CD1c-positive myeloid dendritic cell (primary cell): Measurements from ENCODE around the gene FAM13C.

Experiments used
- DNase-seq: peaks from one replicate; pipeline ENCODE4 v3.0.0-alpha.2; 2016; ENCODE audit errors: extremely low spot score

Gene FAM13C

GRCh38 chr10:59361663-59362143, 646 bp downstream of the FAM13C start:
- no peak for DNase-seq

- DNase-seq = no peak
Measured at GRCh38 chr10:59360605-59361405, 1.5 kb downstream of the FAM13C start.

- DNase-seq = no peak
Measured at GRCh38 chr10:59358576-59358975, 3.8 kb downstream of the FAM13C start.

GRCh38 chr10:59354434-59354833, 7.9 kb downstream of the FAM13C start:
- no peak for DNase-seq

GRCh38 chr10:59350558-59350957, 11.8 kb downstream of the FAM13C start:
- DNase-seq = no peak

- DNase-seq = no peak
Measured at GRCh38 chr10:59346321-59346720, 16.0 kb downstream of the FAM13C start.

GRCh38 chr10:59342723-59343122, 19.6 kb downstream of the FAM13C start:
- DNase-seq = no peak

- no peak for DNase-seq
Measured at GRCh38 chr10:59342000-59342399, 20.3 kb downstream of the FAM13C start.

GRCh38 chr10:59340285-59340684, 22.1 kb downstream of the FAM13C start:
- no peak for DNase-seq

GRCh38 chr10:59339351-59339750, 23.0 kb downstream of the FAM13C start:
- no peak for DNase-seq

- DNase-seq = no peak
Measured at GRCh38 chr10:59337201-59337652, 25.1 kb downstream of the FAM13C start.

GRCh38 chr10:59336632-59337031, 25.7 kb downstream of the FAM13C start:
- DNase-seq = no peak

- no peak for DNase-seq
Measured at GRCh38 chr10:59335497-59335896, 26.9 kb downstream of the FAM13C start.

- no peak for DNase-seq
Measured at GRCh38 chr10:59333701-59334100, 28.6 kb downstream of the FAM13C start.

GRCh38 chr10:59332581-59332980, 29.8 kb downstream of the FAM13C start:
- DNase-seq = no peak

- no peak for DNase-seq
Measured at GRCh38 chr10:59331661-59332060, 30.7 kb downstream of the FAM13C start.

GRCh38 chr10:59325116-59325515, 37.2 kb downstream of the FAM13C start:
- DNase-seq = no peak

GRCh38 chr10:59324597-59324996, 37.8 kb downstream of the FAM13C start:
- DNase-seq = no peak

GRCh38 chr10:59323831-59324401, 38.4 kb downstream of the FAM13C start:
- no peak for DNase-seq

- no peak for DNase-seq
Measured at GRCh38 chr10:59323036-59323459, 39.3 kb downstream of the FAM13C start.

GRCh38 chr10:59322131-59322530, 40.2 kb downstream of the FAM13C start:
- no peak for DNase-seq

- DNase-seq = no peak
Measured at GRCh38 chr10:59320355-59320754, 42.0 kb downstream of the FAM13C start.

- DNase-seq = no peak
Measured at GRCh38 chr10:59319854-59320253, 42.5 kb downstream of the FAM13C start.
